AG08396 (cell line): Measurements from ENCODE around the gene UBD.

Source experiments
- DNase-seq: peaks from one replicate; pipeline ENCODE4 v3.0.0; 2012; ENCODE audit warnings: low spot score, mixed read lengths

UBD gene

GRCh38 chr6:29561091-29561490, 1.6 kb upstream of the UBD start:
- no peak for DNase-seq

GRCh38 chr6:29558439-29559079, 973 bp downstream of the UBD start:
- no peak for DNase-seq

GRCh38 chr6:29557320-29557719, 2.2 kb downstream of the UBD start:
- DNase-seq = no peak

GRCh38 chr6:29554764-29555163, 4.8 kb downstream of the UBD start:
- no peak for DNase-seq

- peak; percentile 77 for DNase-seq
Measured at GRCh38 chr6:29553268-29554057, 6.1 kb downstream of the UBD start.

GRCh38 chr6:29552512-29553051, 7.0 kb downstream of the UBD start:
- peak; percentile 85 for DNase-seq

- no peak for DNase-seq
Measured at GRCh38 chr6:29547573-29547972, 12.0 kb downstream of the UBD start.

GRCh38 chr6:29537714-29538403, 21.7 kb downstream of the UBD start:
- DNase-seq = no peak

- no peak for DNase-seq
Measured at GRCh38 chr6:29532320-29532951, 27.1 kb downstream of the UBD start.

- no peak for DNase-seq
Measured at GRCh38 chr6:29531668-29532067, 27.9 kb downstream of the UBD start.

GRCh38 chr6:29530671-29531310, 28.7 kb downstream of the UBD start:
- no peak for DNase-seq

- DNase-seq = no peak
Measured at GRCh38 chr6:29529956-29530355, 29.6 kb downstream of the UBD start.

GRCh38 chr6:29528988-29529560, 30.5 kb downstream of the UBD start:
- no peak for DNase-seq

- no peak for DNase-seq
Measured at GRCh38 chr6:29528300-29528931, 31.1 kb downstream of the UBD start.

GRCh38 chr6:29527564-29527963, 32.0 kb downstream of the UBD start:
- DNase-seq = no peak

- no peak for DNase-seq
Measured at GRCh38 chr6:29527126-29527525, 32.4 kb downstream of the UBD start.

- no peak for DNase-seq
Measured at GRCh38 chr6:29525311-29525639, 34.3 kb downstream of the UBD start.

GRCh38 chr6:29524444-29525310, 34.9 kb downstream of the UBD start:
- DNase-seq = no peak

- DNase-seq = no peak
Measured at GRCh38 chr6:29524044-29524443, 35.5 kb downstream of the UBD start.

GRCh38 chr6:29522227-29522626, 37.3 kb downstream of the UBD start:
- DNase-seq = no peak
